GM18858 (cell line): ENCODE measurements around the gene PDE2A.

ENCODE experiments used
- ATAC-seq: cut with Tn5 transposase; IDR thresholded peaks from one replicate; pipeline ENCODE4 v1.9.1; 2021; ENCODE audit not compliant: unreplicated experiment

Gene PDE2A

DNA sequence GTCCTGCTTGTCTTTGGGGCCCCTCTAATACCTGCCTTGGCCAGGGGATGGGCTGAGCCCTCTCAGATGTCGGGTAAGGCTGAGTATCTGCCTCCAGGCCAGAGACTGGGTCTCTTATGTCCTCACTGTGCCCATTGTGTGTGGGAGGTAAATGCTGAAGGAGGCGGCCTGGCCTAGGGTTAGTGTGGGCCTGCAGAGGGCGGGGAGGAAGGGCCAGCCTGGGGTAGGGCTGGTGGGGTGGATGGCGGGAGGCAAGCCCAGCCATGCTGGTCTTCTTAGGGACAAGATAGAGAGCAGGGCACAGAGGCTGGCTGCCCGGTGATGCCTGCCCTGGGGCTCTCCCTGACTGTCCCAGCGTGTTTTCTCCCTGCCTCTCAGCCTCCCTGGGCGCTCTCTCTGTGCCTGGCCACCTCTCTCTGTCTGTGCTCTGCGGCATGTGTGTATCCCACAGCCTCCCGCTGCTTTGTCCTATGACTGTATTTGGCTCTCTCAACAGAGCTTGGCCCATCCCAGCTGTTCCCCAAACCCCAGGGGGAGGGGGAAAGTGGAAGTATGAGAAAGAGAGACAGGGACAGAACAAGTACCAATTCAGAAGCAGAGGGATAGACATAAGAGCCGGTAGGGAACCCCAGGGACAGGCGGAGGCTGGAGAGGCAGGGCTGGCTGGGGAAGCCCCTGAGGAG, 57.0 kb downstream of the PDE2A start:
- no peak for ATAC-seq

DNA sequence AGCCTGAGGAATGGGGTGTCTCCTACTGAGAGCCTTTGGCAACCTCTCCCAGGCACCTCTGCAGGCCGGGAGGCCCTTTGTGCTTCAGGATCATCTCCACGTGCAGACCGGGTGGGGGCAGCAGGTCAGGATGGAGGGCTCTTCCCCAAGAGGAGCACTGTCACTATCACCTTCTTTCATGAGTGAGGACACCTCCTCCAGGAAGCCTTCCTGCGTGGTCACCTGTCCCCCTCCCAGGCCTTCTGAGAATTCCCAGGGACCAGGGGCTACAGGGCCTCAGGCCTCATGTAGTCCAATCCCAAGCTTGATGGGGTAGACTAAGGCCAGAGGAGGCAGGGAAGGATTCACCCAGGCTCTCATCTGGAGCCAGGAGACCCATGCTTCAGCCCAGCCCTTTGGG, 57.6 kb downstream of the PDE2A start:
- ATAC-seq: no peak

DNA sequence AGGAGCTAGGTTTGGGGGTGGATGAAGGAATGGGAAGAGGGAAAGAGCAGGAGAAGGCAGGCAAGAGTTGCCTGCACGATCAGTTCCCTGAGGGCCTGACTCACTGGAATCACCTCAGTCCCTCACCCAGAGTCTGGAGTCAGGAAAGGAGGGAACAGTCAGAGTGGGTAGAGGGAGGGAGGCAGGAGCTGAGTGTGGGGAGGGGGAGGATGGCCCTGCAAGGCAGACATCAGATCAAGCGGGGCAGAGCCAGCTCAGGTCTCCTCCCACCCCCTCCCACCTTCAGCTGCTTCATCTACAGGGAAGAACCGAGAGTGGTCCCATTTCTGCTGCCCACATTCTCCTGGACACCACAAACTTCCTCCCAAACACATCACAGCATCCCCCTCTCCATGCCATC, 58.9 kb downstream of the PDE2A start:
- no peak for ATAC-seq

DNA sequence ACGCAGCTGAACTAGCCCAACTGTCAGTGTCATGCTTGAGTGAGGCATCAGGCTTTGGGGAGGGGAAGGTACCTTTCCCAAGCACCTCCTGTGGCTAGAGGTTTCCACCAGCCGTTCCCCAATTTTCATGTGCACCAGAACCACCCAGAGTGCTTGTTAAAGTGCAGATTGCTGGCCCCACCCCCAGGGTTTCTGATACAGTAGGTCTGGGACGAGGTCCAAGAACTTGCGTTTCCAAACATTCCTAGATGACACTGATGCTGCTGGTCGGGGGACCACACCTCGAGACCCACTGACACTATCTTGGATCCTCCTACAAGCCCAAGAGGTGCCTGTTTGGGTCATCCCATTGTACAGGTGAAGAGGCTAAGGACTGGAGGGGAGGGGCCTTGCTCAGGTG, 59.8 kb downstream of the PDE2A start:
- no peak for ATAC-seq

DNA sequence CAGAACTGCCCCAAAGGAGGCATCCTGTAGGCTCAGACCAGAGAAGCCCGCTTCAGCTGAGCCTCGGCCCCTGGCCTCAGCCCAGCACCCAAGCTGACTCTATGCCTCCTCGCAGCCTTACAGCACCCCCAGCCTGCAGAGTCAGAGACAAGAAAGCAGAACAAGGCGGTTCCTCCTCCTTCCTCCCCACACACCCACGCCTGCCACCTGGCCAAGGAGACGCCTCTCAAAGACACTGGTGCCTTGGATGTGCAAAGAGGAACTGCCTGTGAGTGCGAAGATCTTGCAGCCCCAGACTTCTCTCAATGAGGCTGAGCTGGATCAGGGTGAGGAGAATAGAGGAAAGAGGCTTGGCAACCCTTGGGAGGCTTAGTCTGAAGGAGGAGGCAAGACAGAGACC, 60.2 kb downstream of the PDE2A start:
- ATAC-seq: peak; percentile 60

DNA sequence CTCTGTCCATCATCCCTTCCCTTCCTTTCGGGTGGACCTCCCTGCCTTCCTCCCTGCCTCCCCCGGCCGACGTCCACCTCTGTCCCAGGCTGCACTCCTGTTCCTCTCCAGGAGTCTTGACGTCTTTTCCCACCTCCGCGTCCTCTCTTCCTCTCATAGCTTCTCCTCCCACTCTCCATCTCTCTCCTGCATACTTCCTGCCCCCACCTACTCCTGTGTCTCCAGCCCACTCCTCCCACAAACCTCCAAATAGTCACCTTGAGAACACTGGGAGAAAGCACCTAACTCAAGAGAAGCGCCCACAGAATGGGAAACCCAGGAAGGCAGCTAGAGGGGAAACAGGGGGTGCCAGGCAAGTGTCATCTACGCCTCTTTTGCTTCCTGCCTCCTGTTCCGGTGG, 60.8 kb downstream of the PDE2A start:
- no peak for ATAC-seq

DNA sequence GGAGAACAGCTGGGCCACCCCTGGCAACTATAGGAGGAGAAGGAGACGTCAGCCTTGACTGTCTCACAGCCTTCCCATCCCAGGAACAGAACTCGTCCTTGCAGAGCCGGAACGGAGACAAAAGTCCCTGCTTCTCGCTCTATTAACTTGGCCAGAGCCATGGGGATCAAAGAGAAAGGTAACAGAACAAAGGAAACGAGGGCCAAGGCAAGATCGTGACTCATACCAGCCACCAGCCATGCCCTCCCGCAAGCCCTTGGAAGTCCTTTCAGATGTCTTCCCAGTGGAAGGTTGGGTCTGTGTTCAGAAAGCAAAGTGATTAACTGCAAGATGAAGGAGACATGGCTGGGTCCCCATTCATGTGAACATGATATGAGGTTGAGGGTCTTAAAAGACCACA, 64.7 kb downstream of the PDE2A start:
- no peak for ATAC-seq

DNA sequence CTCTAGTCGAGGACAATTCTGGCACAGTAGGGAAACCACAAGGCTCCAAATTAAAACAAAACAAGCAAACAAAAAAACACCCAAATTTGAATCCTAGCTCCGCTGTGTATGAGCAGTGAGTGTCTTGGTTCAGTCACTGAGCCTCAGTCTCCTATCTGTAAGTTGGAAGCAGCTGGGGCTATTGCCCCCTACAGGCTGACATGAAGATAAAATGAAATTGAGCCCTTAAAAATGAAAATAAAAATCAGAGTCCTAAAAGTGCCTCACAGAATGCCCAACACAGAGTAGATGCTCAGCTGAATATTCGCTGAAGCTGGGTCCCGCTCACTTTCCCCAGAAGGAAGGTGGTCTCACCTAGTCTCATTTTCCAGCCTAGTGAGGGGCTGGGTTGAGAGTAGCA, 65.2 kb downstream of the PDE2A start:
- ATAC-seq: no peak

DNA sequence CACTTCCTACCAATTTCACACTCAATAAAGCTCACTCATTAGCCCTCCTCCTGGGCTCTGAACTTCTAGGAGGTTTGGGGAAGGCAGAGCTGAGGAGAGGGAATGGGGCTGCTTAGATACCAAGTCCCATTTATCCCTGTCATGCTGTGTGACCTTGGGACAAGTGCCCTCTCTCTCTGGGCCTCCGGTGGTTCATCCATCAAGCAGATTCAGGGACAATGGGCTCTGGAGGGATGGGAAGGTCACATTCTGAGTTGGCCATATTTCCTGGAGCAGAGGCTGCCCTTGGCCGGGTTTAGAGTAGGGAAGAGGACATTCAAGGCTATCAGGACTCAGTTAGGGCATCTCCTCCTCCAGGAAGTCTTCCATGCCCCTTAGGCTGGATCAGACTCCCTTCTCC, 66.7 kb downstream of the PDE2A start:
- ATAC-seq: no peak

DNA sequence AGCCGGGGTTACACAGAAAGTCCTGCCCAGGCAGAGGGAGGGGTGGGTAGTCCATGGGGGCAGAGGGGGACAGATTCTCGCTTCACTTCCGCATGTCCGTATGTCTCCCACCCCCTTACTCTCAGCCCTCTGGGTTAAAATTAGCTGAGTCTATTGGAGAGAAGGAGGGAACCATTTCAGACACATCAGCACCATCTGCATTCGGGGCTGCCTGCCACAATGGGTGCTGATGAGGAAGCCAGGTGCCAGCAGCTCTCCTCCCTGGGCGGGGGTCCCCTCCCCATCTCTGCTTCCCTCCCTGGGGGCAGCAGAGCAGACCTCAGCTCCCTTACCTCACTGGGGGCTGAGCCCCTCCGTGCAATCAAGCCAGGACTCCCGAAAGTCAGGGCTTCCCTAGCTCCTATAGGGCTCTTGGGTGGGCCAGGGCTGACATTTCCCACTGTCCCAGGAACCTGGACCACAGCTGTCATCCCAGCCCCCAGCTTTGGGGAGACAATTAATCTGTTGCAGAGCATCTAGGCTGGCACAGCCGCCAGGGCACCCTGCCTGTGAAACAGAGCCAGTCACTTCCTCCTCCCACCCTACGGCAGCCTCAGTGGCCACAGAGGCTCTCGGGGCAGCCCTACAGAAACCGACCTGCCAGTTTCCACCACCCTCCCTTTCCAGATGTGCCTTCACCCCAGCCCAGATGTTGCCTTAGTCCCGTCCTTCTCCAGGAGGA, 67.3 kb downstream of the PDE2A start:
- no peak for ATAC-seq

DNA sequence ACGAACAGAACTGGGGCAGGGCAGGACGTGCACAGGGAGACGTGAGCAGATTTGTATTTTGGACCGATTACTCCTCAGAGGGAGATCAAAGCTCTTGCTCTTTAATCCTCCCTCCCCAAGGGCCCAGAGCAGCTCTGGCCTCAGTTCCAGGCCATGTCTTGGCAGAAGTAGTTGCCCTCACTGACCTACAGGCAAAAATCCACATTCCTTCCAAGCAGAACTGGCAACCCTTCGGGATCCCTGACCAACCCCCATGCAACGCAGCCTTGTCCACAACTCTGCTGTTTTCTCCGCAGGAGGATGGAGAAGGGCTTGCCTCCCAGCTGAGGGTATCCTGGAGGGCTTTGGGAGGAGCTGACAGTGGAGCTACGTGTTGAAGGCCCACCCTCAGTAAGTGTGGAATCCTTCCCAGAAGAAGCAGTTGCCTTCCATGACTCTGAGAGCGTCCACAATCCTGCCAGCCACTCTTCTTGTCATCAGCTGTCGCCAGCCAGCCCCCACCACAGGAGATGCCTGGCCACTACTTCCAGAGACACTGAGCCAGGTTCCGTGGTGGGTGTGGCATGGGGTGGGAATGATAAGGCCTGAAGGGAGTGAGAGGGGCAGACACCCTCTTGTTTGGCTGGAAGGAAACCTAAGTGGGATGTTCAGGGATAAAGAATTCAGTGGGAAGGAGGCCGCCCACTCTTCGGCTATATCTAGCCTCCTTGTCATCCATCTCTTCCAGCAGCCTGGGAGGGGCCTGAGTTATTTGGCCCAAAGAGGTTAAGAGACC, 68.1 kb downstream of the PDE2A start:
- ATAC-seq: no peak

DNA sequence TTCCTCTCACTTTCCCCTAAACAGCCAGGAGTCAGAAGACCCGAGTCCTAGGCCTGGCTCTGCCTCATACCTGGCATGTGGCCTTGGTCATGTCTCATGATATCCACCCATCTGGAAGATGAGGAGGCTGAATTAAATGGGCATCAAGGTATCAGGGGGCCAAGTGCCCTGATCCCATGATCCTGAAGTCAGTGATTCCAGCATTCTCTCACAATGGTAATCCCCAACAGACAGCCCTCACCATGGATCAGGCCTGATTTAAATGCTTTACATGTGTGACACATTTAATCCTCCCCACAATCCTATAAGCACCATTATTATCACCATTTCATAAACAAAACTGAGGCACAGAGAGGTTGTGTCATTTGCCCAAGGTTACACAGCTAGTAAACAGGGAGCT, 70.0 kb downstream of the PDE2A start:
- no peak for ATAC-seq

DNA sequence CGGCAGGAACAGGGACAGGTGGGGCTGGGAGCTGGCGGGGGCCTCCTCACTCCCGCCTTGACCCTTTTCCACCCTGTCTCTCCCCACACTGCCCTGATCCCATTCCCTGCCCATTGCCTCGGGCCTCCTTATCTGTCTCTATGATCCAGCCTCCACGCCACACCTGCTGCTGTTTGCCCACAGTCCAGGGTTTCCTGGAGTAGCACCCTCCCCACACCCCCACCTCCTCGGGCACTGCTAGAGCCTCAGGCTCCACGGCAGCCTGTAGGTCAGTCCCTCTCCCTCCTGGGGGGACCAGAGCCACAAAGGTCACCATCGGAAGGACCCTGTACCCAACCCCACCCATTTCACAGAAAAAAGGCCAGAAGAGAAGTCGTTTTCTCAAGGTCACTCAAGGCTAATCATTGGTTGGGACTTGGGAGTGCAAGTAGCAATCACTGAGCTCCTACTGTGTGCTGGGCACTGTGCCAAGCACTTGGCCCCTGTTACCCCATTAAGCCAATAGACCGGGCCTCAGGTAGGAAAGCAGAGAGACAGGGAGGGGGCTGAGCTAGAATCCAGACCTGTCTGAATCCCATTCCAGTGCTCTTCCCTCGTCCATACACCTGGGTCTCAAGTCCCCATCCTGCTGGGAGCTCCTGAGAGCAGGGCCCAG, 71.8 kb downstream of the PDE2A start:
- no peak for ATAC-seq

DNA sequence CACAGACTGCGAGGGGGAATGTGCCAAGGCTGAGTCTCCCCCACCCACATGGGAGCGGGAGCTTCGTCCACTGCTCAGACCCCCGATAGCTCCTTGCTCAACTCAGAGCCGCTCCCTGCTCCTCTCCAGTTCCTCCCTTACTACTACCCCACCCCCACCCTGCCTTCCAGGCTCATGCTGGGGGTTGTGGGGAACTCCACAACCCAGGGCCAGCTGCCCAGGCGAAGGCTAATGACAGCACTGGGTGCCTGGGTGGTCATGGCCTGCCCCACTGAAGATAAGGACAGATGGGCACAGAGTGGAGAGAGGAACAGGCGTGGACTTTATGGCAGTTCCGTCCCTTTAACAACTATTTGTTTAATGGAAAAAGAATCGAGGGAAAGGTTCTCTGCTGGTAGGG, 73.7 kb downstream of the PDE2A start:
- ATAC-seq: no peak

DNA sequence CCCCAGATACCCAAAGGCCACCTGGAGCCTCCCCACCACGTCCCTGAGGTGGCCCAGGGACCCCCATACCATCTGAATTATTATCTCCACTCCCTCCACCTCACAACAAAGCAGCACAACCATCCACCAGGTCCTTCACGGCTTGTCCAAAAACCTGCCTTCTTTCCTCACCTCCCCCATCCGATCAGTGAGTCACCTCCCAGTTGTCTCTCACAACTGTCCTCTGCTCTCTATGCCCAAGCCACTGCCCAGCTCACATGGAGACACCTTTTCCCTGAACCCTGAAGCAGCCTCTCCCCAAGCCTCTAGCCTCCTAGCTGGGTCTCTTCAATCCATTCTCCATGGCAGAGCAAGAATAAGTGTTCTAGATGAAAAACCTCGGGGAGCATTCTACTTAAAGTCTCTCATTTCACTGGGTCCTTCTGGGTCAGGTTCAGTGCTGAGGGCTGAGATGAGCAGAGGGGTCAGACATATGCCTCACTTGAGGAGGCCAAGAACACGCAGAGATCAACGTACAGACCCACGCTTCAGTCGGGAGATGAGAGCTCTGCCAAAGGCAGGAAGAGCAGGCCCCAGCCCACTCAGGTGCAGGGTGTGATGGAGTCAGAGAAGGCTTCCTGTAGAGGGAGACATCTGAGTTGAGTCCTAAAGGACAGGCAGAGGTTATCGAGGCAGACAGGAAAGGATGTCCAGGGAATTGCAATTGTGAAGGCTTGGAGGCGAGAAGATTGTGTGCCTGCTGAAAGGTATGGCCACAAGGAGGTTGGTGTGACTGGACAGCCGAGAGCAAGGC, 74.7 kb downstream of the PDE2A start:
- ATAC-seq: no peak

DNA sequence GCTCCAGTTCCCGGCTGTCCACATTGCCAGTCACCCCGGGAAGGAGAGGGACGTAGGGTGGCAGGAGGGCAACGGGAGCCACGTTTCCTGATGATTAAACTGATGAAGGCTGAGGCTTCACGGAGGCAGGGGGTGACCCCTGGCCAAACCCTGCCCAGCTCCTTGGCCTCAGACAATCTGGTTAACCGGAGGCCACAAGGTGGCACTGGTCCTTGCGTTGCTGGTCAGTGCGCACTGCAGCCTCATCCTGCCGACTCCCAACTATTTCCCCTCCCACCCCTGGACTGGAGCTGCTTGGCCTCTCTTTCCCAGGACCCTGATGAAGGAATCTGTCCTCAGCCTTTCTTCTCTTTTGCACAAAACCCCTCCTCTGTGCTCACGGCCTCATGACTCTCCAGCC, 75.3 kb downstream of the PDE2A start:
- ATAC-seq: no peak

DNA sequence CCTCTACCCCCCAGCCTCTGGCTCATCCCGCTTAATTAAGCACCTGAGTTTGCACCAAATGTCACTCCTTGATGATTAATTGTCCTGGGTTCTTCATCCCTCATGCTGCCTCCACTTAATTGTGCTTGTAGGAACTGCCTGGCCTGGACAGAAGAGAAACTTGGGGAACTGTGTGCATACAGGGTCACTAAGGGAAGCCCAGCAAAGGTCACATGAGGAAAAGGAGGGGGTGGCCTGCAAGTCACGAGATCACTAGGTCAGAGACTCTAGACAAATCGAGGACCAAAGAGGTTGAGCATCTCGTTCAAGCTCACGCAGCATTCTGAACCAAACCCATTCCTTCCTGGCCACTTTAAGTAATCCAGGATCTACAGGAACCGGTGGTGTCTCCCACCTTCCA, 75.8 kb downstream of the PDE2A start:
- ATAC-seq: no peak

DNA sequence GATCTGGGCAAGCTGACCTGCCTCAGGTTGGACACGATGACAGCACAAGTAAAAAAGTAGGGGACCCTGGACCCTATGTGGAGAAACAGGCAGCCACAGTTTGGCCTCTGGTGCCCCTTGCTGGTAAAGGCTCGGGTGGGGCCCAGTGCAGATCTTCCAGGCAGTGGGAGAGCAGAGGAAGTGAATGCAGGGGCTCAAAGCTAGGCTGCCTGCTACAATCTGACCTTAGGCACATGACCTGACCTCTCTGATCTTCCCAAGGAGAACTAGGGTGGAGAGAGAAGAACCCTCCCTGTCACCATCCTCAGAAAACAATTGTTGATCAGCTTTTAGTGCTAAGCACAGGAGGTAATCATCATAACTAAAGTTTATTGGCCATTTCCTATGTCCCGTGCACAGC, 76.5 kb downstream of the PDE2A start:
- ATAC-seq: no peak

DNA sequence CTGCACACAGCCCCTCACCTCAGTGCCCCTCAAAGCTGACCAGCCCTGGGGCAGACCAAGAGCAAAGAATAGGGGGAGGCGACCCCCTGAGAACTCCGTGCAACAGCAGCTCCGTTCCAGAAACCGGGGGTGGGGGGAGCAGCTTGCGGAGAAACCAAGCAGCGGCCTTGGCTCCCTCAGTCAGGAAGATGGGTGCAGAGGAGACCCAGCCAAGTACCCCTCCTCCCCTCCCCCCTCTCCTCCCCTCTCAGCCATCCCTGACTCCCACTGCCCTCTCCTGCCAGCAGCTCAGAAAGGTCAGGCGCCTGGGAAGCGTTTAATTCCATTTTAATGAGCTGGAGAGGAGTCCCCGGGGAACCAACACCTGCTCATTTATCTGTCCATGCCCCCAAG, 78.9 kb downstream of the PDE2A start:
- no peak for ATAC-seq

DNA sequence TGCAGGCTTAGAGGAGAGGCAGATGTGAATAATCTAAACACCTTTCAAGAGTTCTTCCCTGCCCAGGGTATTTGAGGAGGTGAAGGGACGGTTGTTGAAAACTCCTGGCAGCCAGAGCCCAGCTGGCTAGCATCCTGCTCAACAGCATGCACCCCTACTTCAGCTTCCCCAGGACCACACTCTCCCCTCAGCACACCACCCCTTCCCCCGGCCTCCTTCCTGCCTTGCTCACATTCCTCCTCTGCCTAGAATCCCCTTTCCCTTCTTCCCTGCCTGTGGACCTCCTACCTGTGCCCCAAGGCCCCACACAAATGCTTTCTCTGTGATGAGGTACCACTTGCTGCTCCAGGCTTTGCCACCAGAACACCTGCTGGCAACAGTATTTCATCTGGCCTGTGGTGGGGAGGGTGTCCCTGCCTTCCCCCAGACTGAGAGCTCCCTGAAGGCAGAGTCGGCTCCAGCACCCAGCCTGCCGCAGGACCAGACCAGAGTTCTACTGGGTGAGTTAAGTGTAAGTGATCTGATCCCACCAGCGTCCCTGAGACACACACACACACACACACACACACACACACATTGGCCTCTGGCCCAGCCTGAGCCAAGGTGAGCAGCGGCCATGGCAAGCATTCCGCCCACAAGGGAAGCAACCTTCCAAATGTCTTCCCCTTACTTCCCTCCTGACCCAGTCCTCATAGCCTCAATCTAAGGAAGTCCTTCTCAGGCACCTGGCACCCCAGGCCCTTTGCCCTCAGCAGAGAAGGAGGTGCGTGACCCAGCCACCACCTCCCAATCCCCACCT, 79.5 kb downstream of the PDE2A start:
- no peak for ATAC-seq
